Renal pelvis (tissue), 4 donors: ENCODE data around the gene ZNF524. TPM values are rescaled to one million over a fixed set of nuclear protein-coding genes. Genes with fewer than 3 reads are reported as not detected.
A peak's percentile ranks its signal among the peaks of the same experiment; 100 is the strongest.
"Not testable (repeated sequence)": the region's sequence is repeated elsewhere in the genome, so short reads cannot be mapped to it uniquely, and the experiment has no call there.

ENCODE experiments used
- DNase-seq: peaks from one replicate; pipeline ENCODE4 v3.0.0-alpha.2; 2013
- polyA plus RNA-seq, 3 donors: library from polyadenylated mRNA; unstranded; fragments of 120-200 nt; gene quantifications; one replicate each; pipeline ENCODE4 v1.2.1, GENCODE V29; 2013; ENCODE audit not compliant: insufficient read length in 3 of 3

Gene ZNF524
- polyA plus RNA-seq, 3 donors: 10.5 to 13.2 (median 12.4) TPM

DNA sequence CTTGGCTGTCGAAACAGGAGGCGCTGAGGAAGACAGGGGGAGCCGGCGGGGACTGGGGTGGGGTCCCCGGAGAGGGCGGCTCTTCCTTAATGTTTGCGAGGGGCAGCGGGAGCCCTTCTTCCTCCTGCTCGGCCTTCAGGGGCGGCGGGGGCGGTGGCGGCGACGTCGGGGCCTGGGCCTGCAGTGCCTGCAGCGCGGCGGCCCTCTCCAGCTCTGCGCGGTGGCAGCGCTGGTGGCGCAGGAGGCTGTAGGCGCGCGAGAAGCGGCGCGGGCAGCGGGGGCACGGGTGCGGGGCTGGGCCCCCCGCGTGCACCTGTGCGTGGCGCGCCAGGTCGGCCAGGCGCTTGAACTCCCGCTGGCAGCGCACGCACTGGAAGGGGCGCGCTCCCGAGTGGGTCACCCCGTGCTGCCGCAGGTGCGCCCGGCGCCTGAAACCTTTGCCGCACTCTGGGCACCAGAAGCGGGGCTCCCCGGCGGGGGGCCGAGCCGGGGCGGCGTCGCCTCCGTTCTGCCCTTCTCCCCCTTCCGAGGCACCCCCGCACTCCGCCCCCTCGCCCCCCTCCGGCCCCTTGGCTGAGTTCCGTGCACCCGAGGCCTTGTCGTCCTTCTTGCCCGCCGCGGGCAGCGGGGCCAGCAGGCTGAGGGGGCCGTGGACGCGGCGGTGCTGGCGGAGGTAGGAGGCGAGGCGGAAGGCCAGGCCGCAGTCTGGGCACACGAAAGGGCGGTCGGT, 21.9 kb upstream of the ZNF524 start:
- DNase-seq: no peak

DNA sequence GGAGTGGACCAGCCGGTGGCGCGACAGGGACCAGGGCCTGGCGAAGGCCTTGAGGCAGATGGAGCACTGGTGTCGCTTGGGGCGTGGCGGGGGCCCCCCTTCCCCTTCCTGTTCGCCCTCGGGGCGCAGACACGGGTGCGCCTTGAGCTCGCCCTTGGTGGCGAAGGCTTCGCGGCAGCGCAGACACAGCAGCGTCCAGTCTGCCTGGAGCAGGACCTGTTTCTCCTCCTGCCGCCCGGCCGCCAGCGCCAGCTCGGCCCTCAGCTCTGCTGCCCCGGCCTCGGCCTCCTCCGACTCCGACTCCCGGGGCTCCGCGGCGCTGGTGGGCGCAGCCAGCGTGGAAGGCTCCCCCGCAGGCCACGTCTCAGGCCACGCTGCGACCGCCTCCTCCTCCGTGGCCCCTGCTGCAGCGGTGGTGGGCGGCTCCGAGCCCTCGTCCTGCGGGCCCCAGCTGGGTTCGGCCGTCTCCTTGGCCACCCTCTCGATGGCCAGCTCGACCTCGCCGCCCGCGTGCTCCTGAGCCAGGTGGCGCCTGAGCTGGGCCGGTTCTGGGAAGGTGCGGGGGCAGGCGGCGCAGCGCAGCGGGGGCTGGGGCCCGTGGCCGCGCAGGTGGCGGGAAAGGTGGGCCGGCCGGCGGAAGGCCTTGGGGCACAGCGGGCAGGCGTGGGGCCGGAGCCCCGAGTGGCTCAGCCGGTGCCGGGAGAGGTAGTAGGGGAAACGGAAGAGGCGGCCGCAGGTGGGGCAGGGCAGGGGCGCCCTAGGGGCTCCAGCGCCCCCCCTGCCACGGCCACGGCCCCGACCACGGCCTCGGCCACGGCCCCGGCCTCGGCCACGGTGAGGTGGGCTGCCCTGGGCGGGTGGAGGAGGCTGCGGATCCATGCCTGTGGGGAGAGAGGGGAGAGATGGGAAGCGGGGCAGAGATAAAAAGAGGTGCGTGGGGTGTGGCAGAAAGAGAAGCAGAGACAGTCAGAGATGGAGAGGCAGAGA, 21.0 kb upstream of the ZNF524 start:
- no peak for DNase-seq

DNA sequence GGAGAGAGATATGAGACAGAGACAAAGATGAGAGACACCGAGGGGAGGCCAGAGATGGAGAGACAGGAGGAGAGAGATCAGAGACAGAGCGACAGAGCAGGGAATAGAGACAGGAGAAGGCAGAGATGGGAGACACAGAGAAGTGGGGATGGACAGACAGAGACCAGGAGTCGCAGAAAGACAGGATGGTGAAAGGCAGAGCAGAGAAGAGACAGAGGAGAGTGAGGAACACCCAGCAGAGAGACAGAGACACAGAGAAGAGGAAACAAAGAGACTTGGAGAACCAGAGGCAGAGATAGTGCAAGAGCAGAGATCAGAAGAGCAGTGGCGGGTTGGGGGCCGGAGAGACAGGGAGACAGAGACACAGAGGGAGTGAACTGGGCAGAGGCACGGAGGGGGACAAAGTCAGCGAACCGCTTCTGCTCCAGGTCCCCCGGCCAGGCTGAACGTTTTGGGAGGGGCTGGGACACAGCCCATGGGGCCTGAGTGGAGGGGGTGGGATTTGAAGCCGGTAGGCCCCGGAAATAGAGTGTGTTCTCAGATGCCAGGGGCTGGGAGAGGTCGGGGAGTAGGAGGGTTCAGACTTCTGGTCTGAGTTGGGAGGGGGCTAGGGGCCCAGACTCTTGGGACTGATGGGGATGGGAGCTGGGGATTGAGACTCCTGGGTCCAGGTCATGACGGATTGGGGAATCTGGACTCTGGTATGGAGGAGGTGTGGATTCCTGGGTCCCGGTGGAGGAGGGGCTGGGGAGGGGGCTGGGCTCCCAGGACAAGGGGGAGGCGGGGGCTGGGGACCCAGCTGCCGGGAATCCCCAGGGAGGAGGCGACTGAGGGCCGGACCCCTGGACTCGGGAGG, 20.1 kb upstream of the ZNF524 start:
- peak; percentile 52 for DNase-seq

DNA sequence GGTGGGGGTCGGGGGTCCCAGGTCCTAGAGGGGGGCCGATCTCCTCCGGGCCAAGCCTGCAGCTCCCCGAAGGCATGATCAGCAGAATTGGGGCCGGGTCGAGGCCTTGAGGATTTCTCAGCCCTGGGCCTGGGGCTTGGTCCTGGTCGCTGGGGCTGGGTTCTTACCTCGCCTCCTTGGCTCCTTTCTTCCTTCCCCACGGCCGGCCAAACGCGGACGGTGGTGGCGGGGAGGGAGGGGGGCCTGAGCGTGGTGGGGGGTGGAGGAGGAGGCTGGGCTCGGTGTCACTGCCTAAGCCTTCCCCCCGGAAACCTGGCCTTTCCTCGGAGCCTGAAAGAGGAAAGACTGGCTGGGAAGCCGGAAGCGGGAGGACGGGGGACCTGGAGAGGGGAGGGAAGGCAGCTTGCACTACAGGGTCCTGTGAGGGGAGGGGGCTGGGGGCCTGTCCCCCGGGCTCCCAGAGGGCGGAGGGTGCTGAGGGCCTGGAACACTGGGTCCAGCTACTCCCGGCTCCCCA, 19.4 kb upstream of the ZNF524 start, which contains the start of gene ZNF579:
TSS of gene ZNF579 (minus strand) at position 221 of the 517 bp plus-strand sequence. CDS start 1,209 bp downstream, outside the sequence.
- DNase-seq: peak; percentile 90

DNA sequence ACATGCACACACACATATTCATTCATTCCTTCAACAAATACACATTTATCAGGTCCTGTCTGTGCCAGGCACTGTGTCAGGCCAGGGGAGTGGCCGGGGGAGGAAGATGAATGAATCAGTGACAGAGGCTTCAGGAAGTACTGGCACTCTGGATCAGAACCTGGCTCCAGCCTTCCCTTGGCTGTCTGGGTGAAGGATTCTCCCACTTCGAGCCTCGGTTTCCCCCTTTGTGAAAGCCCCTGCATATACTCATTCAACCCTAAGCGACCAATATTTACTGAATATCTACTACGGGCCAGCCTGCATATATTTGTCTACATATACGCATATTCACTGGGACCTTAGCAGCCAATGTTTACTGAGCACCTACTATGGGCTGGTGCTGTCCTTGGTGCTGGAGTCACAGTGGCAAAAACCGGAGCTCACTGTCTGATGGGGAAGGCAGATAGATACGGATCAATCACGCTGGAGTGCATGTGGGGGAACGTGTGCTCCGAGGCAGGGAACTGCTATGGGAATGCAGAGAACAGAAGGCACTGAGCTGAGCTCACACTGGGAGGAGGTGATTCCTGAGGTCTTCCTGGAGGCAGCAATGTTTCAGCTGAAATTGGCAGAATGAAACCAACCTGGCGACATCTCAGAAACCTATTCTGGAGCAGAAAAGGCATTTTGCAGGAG, 18.8 kb upstream of the ZNF524 start:
- DNase-seq: no peak

DNA sequence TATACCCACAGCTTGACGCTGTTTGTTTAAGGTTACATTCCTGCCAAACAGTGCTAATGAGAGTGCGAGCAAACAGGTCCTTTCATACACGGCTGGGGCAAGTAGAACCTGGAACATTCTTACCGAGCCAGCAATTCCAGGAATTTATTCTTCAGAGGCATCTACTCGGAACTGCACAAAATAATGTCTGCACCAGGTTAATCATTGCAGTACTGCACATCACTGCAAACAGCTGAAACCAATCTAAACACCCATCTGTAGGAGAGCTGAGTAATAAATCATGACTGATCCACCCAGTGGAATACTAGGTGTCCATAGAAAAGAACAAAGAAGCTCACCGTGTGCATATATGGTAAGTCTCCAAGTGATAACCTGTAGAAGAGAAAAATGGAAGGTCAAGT, 18.3 kb upstream of the ZNF524 start:
- DNase-seq: peak; percentile 73

DNA sequence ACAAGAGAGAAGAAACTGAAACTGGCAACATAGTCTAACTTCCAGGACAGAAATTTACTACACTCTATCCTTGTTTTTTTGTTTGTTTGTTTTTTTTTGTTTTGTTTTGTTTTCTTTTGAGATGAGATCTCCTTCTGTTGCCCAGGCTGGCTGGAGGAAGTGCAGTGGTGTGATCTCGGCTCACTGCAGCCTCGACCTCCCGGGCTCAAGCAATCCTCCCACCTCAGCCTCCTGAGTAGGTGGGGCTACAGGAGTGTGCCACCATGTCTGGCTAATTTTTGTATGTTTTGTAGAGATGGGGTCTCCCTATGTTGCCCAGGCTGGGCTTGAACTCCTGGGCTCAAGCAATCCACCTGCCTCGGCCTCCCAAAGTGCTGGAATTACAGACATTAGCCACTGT, 17.8 kb upstream of the ZNF524 start:
- not testable (repeated sequence) for DNase-seq

DNA sequence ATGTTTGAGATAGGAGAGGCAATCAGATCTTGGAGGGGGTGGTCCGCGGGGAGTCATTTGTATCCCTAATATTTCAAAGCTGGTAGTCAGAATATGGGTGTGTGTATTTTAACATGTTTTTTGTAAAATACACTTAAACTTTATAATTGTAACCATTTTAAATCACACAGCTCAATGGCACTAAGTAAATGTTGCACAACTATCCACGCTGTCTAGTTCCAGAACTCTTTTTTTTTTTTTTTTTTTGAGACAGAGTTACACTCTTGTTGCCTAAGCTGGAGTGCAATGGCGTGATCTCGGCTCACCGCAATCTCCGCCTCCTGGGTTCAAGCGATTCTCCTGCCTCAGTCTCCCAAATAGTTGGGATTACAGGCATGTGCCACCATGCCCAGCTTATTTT, 16.2 kb upstream of the ZNF524 start:
- DNase-seq: not testable (repeated sequence)

DNA sequence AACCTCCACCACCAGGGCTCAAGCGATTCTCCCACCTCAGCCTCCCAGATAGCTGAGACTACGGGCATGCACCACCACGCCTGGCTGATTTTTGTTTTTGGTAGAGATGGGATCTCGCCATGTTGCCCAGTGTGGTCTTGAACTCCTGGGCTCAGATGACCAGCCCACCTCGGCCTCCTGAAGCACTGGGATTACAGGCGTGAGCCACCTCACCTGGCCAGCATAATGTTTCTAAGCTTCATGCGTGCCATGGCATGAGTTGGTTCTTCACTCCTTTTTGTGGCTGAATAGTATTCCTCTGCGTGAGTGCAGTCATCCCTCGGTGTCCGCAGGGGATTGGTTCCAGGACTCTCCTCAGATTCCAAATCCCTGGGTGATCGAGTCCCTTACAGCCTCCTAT, 15.2 kb upstream of the ZNF524 start:
- DNase-seq: no peak

DNA sequence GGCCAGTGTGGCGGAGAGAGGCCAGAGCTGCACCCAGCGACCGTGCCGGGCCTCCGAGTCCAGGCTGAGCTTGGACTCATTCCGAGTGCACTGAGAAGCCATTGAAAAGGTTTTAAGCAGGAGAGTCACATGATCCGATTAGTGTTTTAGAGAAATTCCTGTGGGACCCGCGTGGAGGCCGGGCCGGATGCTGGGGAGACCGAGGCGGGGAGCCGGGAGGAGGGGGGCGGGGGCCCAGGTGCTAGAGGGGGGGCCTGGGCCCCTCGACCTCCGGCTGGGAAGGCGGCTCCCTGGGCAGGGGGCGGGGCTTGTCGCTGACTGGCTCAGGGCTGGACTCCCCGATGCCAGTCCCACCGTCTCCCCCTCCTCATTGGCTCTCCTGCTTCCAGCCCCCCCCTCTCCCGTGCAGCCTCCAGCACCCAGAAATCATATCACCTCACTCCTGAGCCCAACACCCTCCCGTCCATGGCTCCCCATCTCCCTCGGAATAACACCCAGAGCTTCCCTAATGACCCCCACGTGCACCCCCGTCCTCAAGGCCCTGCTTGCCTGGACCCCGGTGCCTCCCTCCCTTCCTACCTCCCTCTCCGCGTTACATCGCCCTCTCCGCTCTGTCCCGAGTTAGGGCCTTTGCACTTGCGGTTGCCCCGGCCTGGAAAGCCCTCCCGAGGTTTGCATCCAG, 14.3 kb upstream of the ZNF524 start:
- DNase-seq: peak; percentile 90

DNA sequence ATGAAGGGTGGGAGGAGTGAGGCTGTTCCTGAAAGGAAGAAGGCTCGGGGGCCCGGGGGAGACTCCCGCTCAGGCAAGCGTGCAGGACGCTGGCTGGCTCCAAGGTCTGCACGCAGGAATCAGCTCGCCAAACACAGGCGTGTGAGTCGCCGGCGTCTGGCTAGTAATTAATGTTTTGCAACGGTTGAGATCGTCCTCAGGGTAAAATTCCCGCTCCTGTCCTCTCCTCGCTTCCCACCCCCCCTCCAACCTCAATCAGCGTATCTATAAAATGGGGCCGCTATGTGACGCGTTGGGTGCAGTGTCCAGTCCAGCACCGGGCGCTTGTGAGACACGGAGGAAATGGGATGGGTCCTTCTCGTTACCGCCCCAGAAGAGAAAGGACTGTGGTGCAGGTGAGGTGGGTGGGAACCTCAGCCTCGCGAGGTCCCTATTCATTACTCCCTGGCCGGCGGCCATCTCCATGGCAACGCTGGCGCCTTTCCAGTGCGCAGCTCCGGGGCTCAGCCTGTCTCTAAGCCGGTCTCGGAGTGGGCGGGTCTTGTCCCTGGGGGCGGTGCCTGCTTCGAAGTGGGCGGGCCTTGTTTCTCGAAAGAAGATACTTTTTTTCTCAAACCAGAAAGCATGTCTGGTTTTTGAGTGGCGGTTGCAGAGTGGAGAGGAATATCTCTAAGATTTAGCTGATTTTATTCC, 13.0 kb upstream of the ZNF524 start:
- peak; percentile 96 for DNase-seq

DNA sequence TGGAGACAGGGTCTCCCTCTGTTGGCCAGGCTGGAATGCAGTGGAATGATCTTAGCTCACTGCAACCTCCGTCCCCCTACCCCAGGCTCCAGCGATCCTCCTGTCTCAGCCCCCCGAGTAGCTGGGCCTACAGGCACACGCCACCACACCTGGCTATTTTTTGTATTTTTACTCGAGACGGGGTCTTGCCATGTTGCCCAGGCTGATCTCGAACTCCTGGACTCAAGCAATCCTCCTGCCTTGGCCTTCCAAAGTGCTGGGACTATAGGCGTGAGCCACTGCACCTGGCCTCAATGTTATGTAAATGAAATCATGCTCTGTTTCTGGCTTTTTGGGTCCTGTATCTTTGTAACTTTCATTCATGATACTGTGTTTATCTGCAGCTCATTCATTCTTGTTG, 11.3 kb upstream of the ZNF524 start:
- DNase-seq: no peak

DNA sequence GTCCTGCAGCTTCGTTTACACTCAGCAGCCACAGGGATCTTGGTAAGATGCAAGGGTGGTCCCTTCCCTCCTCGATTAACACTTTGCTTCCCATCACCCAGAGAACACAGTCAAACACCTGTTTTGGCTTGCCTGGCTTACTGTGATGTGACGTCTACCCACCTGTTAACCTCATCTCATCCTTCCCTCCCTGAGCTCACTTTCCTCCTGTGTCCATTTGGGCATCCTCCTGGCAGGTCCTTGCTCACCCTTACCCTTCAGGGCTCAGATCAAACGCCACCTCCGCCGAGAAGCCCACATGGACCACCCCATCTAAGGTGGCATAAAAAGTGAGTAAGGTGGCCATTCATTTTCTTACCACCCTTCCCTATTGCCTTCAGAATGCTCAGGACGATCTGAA, 10.0 kb upstream of the ZNF524 start:
- DNase-seq: no peak

DNA sequence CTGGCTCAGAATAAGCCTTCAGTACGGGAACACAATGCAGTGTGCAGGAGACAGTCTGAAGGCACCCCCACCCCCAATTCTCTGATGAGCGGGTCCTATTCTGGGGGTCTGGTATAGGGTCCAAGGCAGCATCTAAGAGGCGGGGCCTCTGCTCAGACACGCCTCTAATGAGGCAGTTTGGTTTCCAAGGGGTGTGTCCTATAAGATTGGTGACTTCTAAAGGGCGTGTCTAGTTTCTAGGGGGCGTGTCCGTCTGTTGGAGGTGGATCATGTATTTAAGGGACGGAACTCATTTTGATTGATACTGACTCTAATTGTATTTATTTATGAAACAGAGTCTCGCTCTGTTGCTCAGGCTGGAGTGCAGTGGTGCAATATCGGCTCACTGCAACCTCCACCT, 9.5 kb upstream of the ZNF524 start:
- no peak for DNase-seq

DNA sequence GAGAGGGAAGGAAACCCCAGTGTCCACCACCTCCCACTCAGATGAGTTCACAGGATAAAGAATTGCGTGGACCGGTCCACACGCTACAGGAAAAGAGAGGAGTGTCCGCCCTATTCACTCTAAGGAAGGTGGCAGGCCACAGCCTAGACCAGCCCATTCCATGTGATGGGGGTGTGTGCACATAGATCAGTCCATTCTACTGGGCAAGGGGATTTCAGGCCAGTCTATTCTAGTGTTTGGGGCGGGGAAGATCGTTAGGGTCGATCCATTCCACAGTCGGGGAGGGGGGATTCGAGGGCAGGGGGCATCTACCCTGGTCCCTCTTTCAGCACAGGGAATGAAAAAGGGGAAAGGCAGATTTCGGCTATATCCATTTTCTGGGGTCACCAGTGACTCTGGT, 8.5 kb upstream of the ZNF524 start:
- DNase-seq: no peak

DNA sequence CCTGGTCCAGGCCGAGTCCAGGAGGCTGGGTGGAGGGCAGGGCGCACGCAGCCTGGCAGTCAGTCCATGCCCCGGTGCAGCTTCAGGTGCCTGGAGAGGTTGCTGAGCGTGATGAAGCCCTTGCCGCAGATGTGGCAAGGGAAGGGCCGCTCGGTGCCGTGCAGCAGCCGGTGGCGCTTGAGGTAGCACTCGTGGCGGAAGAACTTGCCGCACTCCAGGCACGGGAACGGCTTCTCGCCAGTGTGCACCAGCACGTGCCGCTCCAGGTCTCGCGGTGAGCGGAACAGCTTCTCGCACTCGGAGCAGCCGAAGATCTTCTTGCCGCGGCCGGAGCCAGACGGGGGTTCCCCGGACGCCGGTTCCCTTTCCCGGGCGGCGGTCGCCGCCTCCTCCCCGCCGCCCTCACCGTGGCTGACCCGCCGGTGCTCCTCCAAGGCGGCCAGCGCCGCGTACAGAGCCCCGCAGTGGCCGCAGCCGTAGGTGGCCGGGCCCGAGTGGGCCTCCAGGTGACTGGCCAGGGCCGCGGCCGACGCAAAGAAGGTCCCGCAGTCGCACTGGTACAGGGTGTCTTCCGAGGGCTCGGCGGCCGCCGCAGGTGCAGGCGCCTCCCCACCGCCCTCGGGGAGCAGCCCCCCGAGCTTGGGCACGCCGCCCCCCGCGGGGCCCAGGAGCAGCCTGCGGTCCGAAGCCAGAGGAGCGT, 7.5 kb upstream of the ZNF524 start:
- no peak for DNase-seq

DNA sequence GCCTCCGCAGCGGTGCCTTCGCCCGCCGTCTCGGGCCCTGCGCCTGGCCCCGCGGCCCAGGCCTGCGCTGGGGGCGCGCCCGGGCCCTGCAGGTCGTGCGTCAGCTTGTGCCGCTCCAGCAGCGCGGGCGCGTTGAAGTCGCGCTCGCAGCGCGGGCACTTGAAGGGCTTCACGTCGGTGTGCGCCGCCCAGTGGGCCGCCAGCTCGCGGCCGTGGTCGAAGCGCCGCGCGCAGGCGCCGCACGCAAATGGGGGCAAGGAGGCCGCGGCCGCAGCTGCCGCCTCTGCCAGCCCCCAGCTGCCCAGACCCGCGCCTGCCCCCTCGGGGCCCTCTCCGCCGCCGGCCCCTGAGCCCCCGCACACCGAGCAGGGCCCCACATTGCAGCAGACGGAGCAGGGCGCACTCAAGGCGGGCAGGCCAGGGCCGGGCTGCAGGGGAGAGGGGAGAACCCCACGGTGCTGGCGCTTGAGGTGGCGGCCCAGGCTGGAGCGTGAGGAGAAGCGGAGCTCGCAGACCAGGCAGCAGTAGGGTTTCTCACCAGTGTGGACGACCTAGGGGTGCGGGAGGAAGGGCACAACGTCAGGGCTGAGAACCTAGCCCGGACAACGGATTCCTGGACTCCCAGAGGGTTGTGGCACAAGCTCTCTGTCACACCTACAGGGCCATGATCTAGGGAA, 6.9 kb upstream of the ZNF524 start:
- no peak for DNase-seq

DNA sequence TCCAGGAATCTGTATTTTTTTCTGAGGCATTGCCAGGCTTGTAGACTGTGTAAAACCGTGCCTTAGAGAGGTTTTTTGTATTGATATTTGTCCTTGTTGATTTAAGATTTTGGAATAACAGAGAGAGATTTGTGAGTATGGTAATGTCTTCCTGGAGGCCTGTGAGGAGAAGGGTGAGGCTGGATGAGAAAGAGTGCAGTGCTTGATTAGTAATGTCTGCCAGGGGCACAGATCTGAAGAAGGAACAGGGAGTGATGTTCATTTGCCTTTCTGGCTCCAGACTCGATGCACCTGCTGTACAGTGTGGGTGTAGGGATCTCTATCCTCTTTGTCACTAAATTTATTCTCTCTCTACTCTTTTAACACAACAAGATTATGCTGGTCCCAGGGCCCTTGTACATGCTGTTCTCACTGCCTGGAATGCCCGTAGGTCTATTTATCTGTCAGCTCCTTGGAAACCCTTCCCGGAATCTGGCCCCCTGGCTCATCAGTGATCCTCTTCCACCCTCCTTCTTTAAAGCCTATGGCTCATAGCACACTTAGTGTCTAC, 5.0 kb upstream of the ZNF524 start:
- no peak for DNase-seq
